ENCODE results near the gene RGS6.
"Not testable (repeated sequence)": the region's sequence is repeated elsewhere in the genome, so short reads cannot be mapped to it uniquely, and the experiment has no call there.

Gene RGS6

GRCh38 chr14:71932229-71932981 is at the start of gene RGS6:
Gene RGS6 (plus strand): TSS chr14:71932429.
- H3K36me3 ChIP-seq (ENCODE audit: insufficient read depth, low read length) = no peaks in the 10 kb centered on the region
- no peaks in the 10 kb centered on the region for H3K79me2 ChIP-seq (ENCODE audit: control insufficient read depth, insufficient read depth, low read length, unreplicated experiment)
- H3K27ac ChIP-seq (ENCODE audit: low read depth, low read length) = no peak within 1 kb of the TSS
- no peak within 1 kb of the TSS for H2AFZ ChIP-seq (ENCODE audit: low read length, unreplicated experiment)
- peaks cover 64% of the 10 kb centered on the region for H3K27me3 ChIP-seq (ENCODE audit: insufficient read depth, low read length)
- H3K4me1 ChIP-seq (ENCODE audit: control insufficient read depth, insufficient read depth, low read length, unreplicated experiment) = no peaks in the 10 kb centered on the region
- peak within 1 kb of the TSS; percentile 37; the same call in 1 of the 2 replicates for H3K4me3 ChIP-seq (ENCODE audit: low read depth, low read length)

GRCh38 chr14:71883094-71883493 is 49.1 kb upstream of the RGS6 start:
- no peak overlapping the region for H3K27ac ChIP-seq (ENCODE audit: low read depth, low read length)
- no peaks in the 10 kb centered on the region for H3K36me3 ChIP-seq (ENCODE audit: insufficient read depth, low read length)
- peaks cover 4% of the 10 kb centered on the region; the same call in 1 of the 2 replicates for H3K27me3 ChIP-seq (ENCODE audit: insufficient read depth, low read length)
- H2AFZ ChIP-seq (ENCODE audit: low read length, unreplicated experiment) = no peak overlapping the region
- no peak overlapping the region for H3K4me3 ChIP-seq (ENCODE audit: low read depth, low read length)
- no peaks in the 10 kb centered on the region for H3K4me1 ChIP-seq (ENCODE audit: control insufficient read depth, insufficient read depth, low read length, unreplicated experiment)
- H3K79me2 ChIP-seq (ENCODE audit: control insufficient read depth, insufficient read depth, low read length, unreplicated experiment) = no peaks in the 10 kb centered on the region

DNA sequence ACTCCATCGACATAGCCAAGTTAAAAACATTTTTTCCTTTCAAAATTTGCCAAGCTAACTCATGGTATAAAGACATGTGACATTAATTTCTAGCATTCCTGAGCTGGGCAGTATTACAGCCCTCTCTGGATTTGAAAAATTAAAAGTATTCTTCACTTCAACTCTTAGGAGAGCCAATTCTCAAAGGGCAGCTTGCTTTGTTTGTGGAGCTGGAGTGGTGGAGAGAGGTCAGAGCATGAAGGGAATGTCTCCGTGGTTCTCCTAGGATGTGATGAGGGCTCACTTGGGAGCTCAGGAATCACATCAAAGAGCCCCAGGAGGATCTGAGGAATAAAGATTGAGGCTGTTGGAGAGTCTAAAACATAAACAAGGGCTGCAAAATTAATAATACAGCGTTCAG is 46.9 kb upstream of the RGS6 start:
- Histone ChIP-seq H2AFZ (ENCODE audit: low read length, unreplicated experiment) (no peak overlapping the region), H3K27me3 (ENCODE audit: insufficient read depth, low read length) (peaks cover 4% of the 10 kb centered on the region; the same call in 1 of the 2 replicates), H3K79me2 (ENCODE audit: control insufficient read depth, insufficient read depth, low read length, unreplicated experiment) (no peaks in the 10 kb centered on the region), H3K27ac (ENCODE audit: low read depth, low read length) (no peak overlapping the region), H3K4me3 (ENCODE audit: low read depth, low read length) (no peak overlapping the region), H3K36me3 (ENCODE audit: insufficient read depth, low read length) (no peaks in the 10 kb centered on the region), H3K4me1 (ENCODE audit: control insufficient read depth, insufficient read depth, low read length, unreplicated experiment) (no peaks in the 10 kb centered on the region)

DNA sequence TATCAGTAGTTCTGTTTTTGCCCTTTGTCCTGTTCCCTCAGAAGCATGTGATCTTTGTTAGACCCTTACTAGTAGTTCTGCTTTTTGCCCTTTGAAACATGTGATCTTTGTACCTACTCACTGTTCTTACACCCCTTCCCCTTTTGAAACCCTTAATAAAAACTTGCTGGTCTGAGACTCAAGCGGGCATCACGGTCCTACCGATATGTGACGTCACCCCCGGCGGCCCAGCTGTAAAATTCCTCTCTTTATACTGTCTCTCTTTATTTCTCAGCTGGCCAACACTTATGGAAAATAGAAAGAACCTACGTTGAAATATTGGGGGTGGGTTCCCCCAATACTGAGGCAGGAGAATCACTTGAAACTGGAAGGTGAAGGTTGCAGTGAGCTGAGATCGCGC is 44.4 kb upstream of the RGS6 start:
- H3K4me3 ChIP-seq (ENCODE audit: low read depth, low read length); H3K4me1 ChIP-seq (ENCODE audit: control insufficient read depth, insufficient read depth, low read length, unreplicated experiment); H2AFZ ChIP-seq (ENCODE audit: low read length, unreplicated experiment); H3K36me3 ChIP-seq (ENCODE audit: insufficient read depth, low read length); H3K27ac ChIP-seq (ENCODE audit: low read depth, low read length); H3K79me2 ChIP-seq (ENCODE audit: control insufficient read depth, insufficient read depth, low read length, unreplicated experiment): not testable (repeated sequence)
- peaks cover 16% of the 10 kb centered on the region for H3K27me3 ChIP-seq (ENCODE audit: insufficient read depth, low read length)

GRCh38 chr14:71890541-71890940 is 41.7 kb upstream of the RGS6 start:
- Histone ChIP-seq H3K36me3 (ENCODE audit: insufficient read depth, low read length) (no peaks in the 10 kb centered on the region), H3K27ac (ENCODE audit: low read depth, low read length) (no peak overlapping the region), H3K4me1 (ENCODE audit: control insufficient read depth, insufficient read depth, low read length, unreplicated experiment) (no peaks in the 10 kb centered on the region), H3K4me3 (ENCODE audit: low read depth, low read length) (no peak overlapping the region), H2AFZ (ENCODE audit: low read length, unreplicated experiment) (no peak overlapping the region), H3K27me3 (ENCODE audit: insufficient read depth, low read length) (peaks cover 23% of the 10 kb centered on the region), H3K79me2 (ENCODE audit: control insufficient read depth, insufficient read depth, low read length, unreplicated experiment) (no peaks in the 10 kb centered on the region)

- H2AFZ ChIP-seq (ENCODE audit: low read length, unreplicated experiment) = no peak overlapping the region
These were observed 41.0 kb upstream of the RGS6 start for GRCh38 chr14:71891185-71891584.

DNA sequence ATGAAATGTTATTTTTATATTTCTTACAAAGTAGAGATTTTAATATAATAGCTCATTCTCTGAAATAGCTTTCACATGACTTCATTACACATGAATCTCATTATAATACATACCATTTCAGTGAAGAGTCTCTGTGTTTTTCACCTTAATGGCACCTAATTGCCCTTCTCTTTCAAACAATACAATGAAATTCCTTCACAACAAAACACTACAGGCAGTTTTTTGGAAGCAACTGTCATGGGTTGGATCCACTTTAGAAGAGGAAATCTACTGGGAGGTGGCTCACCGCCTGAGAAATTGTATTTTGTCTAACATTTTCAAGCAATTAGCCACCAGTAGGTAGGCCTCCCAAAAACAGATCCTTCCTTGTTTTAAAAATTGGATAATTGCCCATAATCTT is 40.3 kb upstream of the RGS6 start:
- no peaks in the 10 kb centered on the region for H3K79me2 ChIP-seq (ENCODE audit: control insufficient read depth, insufficient read depth, low read length, unreplicated experiment)
- H3K27me3 ChIP-seq (ENCODE audit: insufficient read depth, low read length) = peaks cover 23% of the 10 kb centered on the region
- H3K27ac ChIP-seq (ENCODE audit: low read depth, low read length) = no peak overlapping the region
- H3K4me1 ChIP-seq (ENCODE audit: control insufficient read depth, insufficient read depth, low read length, unreplicated experiment) = no peaks in the 10 kb centered on the region
- no peaks in the 10 kb centered on the region for H3K36me3 ChIP-seq (ENCODE audit: insufficient read depth, low read length)
- no peak overlapping the region for H3K4me3 ChIP-seq (ENCODE audit: low read depth, low read length)
- no peak overlapping the region for H2AFZ ChIP-seq (ENCODE audit: low read length, unreplicated experiment)

More at GRCh38 chr14:71891185-71891584, 41.0 kb upstream of the RGS6 start:
- Histone ChIP-seq H3K79me2 (ENCODE audit: control insufficient read depth, insufficient read depth, low read length, unreplicated experiment) (no peaks in the 10 kb centered on the region), H3K4me1 (ENCODE audit: control insufficient read depth, insufficient read depth, low read length, unreplicated experiment) (no peaks in the 10 kb centered on the region), H3K27ac (ENCODE audit: low read depth, low read length) (no peak overlapping the region), H3K36me3 (ENCODE audit: insufficient read depth, low read length) (no peaks in the 10 kb centered on the region), H3K27me3 (ENCODE audit: insufficient read depth, low read length) (peaks cover 23% of the 10 kb centered on the region), H3K4me3 (ENCODE audit: low read depth, low read length) (no peak overlapping the region)

DNA sequence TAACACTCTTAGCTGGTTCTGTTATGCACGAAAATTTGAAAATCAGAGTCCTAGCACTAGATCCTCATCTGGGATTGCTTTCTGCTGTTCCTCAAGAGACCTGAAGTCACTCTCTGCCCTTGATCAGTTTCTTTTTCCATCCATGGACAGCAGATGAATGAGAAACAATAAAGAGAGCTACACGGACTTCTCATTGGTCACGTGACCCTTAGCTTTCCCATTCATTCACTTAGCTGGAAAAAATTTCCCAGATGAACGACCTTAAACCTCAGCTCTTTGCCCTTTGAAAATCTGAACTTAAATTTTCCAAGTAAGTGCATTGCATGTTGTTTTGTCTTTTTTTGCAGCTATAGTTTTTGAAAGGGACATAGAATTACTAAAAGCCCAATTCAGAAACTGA is 27.2 kb upstream of the RGS6 start:
- Histone ChIP-seq H3K79me2 (ENCODE audit: control insufficient read depth, insufficient read depth, low read length, unreplicated experiment) (no peaks in the 10 kb centered on the region), H3K27me3 (ENCODE audit: insufficient read depth, low read length) (peaks cover 60% of the 10 kb centered on the region; the same call in 1 of the 2 replicates), H2AFZ (ENCODE audit: low read length, unreplicated experiment) (no peak overlapping the region)

DNA sequence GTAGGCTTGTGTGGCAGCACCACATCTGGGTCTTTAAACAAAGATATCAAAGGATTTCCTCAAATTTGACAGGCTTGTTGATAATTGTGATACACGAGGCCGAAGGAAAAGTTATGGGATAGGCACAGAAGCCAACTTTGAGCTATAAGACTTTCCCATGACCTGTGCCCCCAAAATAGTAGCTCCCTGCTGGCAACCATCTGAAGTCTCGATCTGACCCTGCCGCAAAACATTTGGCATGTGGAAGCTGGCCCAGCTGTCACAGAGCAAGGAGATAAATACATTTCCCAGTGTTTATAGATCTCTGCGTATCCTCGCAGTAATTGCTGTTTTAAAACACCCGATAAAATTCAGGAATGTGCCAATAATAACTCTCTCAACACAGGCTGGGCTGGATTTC is 26.4 kb upstream of the RGS6 start:
- Histone ChIP-seq H3K79me2 (ENCODE audit: control insufficient read depth, insufficient read depth, low read length, unreplicated experiment) (no peaks in the 10 kb centered on the region), H3K4me1 (ENCODE audit: control insufficient read depth, insufficient read depth, low read length, unreplicated experiment) (no peaks in the 10 kb centered on the region), H3K27ac (ENCODE audit: low read depth, low read length) (no peak overlapping the region), H3K36me3 (ENCODE audit: insufficient read depth, low read length) (no peaks in the 10 kb centered on the region), H3K27me3 (ENCODE audit: insufficient read depth, low read length) (peaks cover 62% of the 10 kb centered on the region), H2AFZ (ENCODE audit: low read length, unreplicated experiment) (no peak overlapping the region), H3K4me3 (ENCODE audit: low read depth, low read length) (no peak overlapping the region)

More for the DNA sequence above, 27.2 kb upstream of the RGS6 start:
- no peaks in the 10 kb centered on the region for H3K36me3 ChIP-seq (ENCODE audit: insufficient read depth, low read length)
- H3K27ac ChIP-seq (ENCODE audit: low read depth, low read length) = no peak overlapping the region
- no peak overlapping the region for H3K4me3 ChIP-seq (ENCODE audit: low read depth, low read length)
- H3K4me1 ChIP-seq (ENCODE audit: control insufficient read depth, insufficient read depth, low read length, unreplicated experiment) = no peaks in the 10 kb centered on the region

- peaks cover 78% of the 10 kb centered on the region for H3K27me3 ChIP-seq (ENCODE audit: insufficient read depth, low read length)
- H3K36me3 ChIP-seq (ENCODE audit: insufficient read depth, low read length) = no peaks in the 10 kb centered on the region
- no peaks in the 10 kb centered on the region for H3K4me1 ChIP-seq (ENCODE audit: control insufficient read depth, insufficient read depth, low read length, unreplicated experiment)
- no peak overlapping the region for H3K27ac ChIP-seq (ENCODE audit: low read depth, low read length)
- no peak overlapping the region for H2AFZ ChIP-seq (ENCODE audit: low read length, unreplicated experiment)
- H3K79me2 ChIP-seq (ENCODE audit: control insufficient read depth, insufficient read depth, low read length, unreplicated experiment) = no peaks in the 10 kb centered on the region
- H3K4me3 ChIP-seq (ENCODE audit: low read depth, low read length) = no peak overlapping the region
These were observed 24.3 kb upstream of the RGS6 start for GRCh38 chr14:71907793-71908515.

DNA sequence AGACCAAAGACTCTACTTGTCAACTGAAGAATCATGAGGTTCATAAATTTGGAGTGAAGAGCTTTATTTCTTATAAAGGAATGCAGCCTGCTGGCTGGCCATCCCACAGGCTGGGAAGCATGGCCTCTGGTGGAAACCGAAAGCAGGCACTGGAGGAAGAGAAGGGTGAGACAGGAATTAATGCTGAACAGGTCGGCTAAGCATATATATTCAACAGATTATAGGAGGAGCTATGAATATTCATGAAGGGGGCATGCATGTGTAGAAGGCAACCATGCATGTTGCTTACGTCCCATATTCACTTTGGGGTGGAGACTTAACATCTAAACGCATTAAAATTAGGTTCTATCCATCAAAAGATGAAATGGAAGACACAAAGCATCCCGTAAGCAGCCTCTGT is 20.6 kb upstream of the RGS6 start:
- Histone ChIP-seq H3K79me2 (ENCODE audit: control insufficient read depth, insufficient read depth, low read length, unreplicated experiment) (no peaks in the 10 kb centered on the region), H3K27ac (ENCODE audit: low read depth, low read length) (no peak overlapping the region), H2AFZ (ENCODE audit: low read length, unreplicated experiment) (no peak overlapping the region), H3K4me3 (ENCODE audit: low read depth, low read length) (no peak overlapping the region), H3K36me3 (ENCODE audit: insufficient read depth, low read length) (no peaks in the 10 kb centered on the region), H3K4me1 (ENCODE audit: control insufficient read depth, insufficient read depth, low read length, unreplicated experiment) (no peaks in the 10 kb centered on the region), H3K27me3 (ENCODE audit: insufficient read depth, low read length) (peaks cover 67% of the 10 kb centered on the region)

Measured in ACC112 (cell line).